ENCODE results near the gene CAPN8. TPM values are rescaled to one million over a fixed set of nuclear protein-coding genes. Genes with fewer than 3 reads are reported as not detected.

The CAPN8 gene
- total RNA-seq, 1 experiment from 2014 or later: 0.28 TPM

GRCh38 chr1:223649222-223649621 is 16.3 kb downstream of the CAPN8 start:
- ChIA-PET CTCF (interaction anchor here (2.9 kb wide), 1 partner anchor 21 kb away, joined by 10 read pairs; no protein-coding TSS in a partner anchor), POLR2A (no interaction called here)
- Mint-ChIP-seq H3K27ac (no peak overlapping the region), H3K36me3 (peaks cover 3% of the 10 kb centered on the region; the same call in 1 of the 2 replicates), H3K4me3 (no peak overlapping the region), H3K27me3 (ENCODE audit: low read depth) (peaks cover 3% of the 10 kb centered on the region; the same call in 1 of the 2 replicates), H3K4me1 (peaks cover 43% of the 10 kb centered on the region), H3K9me3 (peaks cover 7% of the 10 kb centered on the region; the same call in 1 of the 2 replicates)
- DNase-seq (ENCODE audit: low spot score) (no peak), ATAC-seq (peak; percentile 19)
- TF ChIP-seq ZNF425 (CRISPR knock-in tag; conservative IDR thresholded peaks at IDR 0.05) (no peak), ZNF232 (CRISPR knock-in tag; IDR thresholded peaks at IDR 0.05) (no peak), MLX (CRISPR knock-in tag; IDR thresholded peaks at IDR 0.05) (no peak), ESRRA (CRISPR knock-in tag; IDR thresholded peaks at IDR 0.05; ENCODE audit: borderline replicate concordance) (no peak), GABPB1 (CRISPR knock-in tag; IDR thresholded peaks at IDR 0.05) (no peak), MAX (CRISPR knock-in tag; IDR thresholded peaks at IDR 0.05) (no peak), USF2 (CRISPR knock-in tag; IDR thresholded peaks at IDR 0.05) (no peak)

- no peak overlapping the region for H3K4me3 Mint-ChIP-seq
- POLR2A ChIA-PET: no interaction called here
- H3K36me3 Mint-ChIP-seq: peaks cover 3% of the 10 kb centered on the region; the same call in 1 of the 2 replicates
- H3K9me3 Mint-ChIP-seq: peaks cover 7% of the 10 kb centered on the region; the same call in 1 of the 2 replicates
- DNase-seq (ENCODE audit: low spot score) (no peak), ATAC-seq (peak; percentile 26; the same call in 1 of the 2 replicates)
- CTCF ChIA-PET: interaction anchor here (1.0 to 2.9 kb wide), 4 partner anchors 19 to 91 kb away, joined by 3 to 10 read pairs (median 4); no protein-coding TSS in a partner anchor
- TF ChIP-seq AFF4 (CRISPR knock-in tag; IDR thresholded peaks at IDR 0.05; ENCODE audit: borderline replicate concordance): no peak
- TF ChIP-seq ZNF232 (CRISPR knock-in tag; IDR thresholded peaks at IDR 0.05): peak; percentile 75; the same call in 1 of the 2 replicates
- peaks cover 34% of the 10 kb centered on the region for H3K4me1 Mint-ChIP-seq
- H3K27ac Mint-ChIP-seq: peak overlapping the region; percentile 94
- H3K27me3 Mint-ChIP-seq (ENCODE audit: low read depth): peaks cover 3% of the 10 kb centered on the region; the same call in 1 of the 2 replicates
These were observed 18.3 kb downstream of the CAPN8 start for GRCh38 chr1:223647249-223647648.

- no peak for ATAC-seq
- no peak for DNase-seq (ENCODE audit: low spot score)
- H3K4me1 Mint-ChIP-seq: peaks cover 41% of the 10 kb centered on the region
- H3K9me3 Mint-ChIP-seq: peaks cover 7% of the 10 kb centered on the region; the same call in 1 of the 2 replicates
- peaks cover 3% of the 10 kb centered on the region; the same call in 1 of the 2 replicates for H3K36me3 Mint-ChIP-seq
- H3K4me3 Mint-ChIP-seq: no peak overlapping the region
- TF ChIP-seq HMGA2 (CRISPR knock-in tag; IDR thresholded peaks at IDR 0.05) (no peak), CDX4 (CRISPR knock-in tag; IDR thresholded peaks at IDR 0.05; ENCODE audit: borderline replicate concordance) (no peak), ERG (CRISPR knock-in tag; IDR thresholded peaks at IDR 0.05) (no peak)
- H3K27ac Mint-ChIP-seq: no peak overlapping the region
- POLR2A ChIA-PET: no interaction called here
- CTCF ChIA-PET: interaction anchor here (1.4 kb wide), 1 partner anchor 89 kb away, joined by 6 read pairs; no protein-coding TSS in a partner anchor
- peaks cover 3% of the 10 kb centered on the region; the same call in 1 of the 2 replicates for H3K27me3 Mint-ChIP-seq (ENCODE audit: low read depth)
These were observed 19.6 kb downstream of the CAPN8 start for GRCh38 chr1:223645903-223646302.
